ENCODE data around the gene DNASE1L1.
A peak's percentile ranks its signal among the peaks of the same experiment; 100 is the strongest.

The DNASE1L1 gene

GRCh38 chrX:154436374-154436982 lies 27.4 kb upstream of the DNASE1L1 start:
- peak; percentile 37 for DNase-seq

DNA sequence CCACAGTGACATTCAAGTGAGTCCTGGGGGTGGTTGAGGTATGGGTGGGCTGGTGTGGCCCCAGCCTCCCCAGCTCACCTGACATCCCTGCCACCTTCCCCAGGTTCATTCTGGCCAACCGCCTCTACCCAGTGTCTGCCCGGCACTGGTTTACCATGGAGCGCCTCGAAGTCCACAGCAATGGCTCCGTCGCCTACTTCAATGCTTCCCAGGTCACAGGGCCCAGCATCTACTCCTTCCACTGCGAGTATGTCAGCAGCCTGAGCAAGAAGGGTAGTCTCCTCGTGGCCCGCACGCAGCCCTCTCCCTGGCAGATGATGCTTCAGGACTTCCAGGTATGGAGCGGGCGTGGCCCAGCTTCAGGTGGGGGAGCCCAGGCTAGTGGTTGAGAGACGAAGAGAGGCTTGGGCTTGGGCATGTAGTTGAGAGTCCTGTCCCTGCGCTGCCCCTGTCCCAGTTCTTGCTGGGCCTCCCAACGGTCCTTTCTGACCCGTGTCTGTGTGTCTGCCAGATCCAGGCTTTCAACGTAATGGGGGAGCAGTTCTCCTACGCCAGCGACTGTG lies 26.2 kb upstream of the DNASE1L1 start:
- no peak for DNase-seq

DNA sequence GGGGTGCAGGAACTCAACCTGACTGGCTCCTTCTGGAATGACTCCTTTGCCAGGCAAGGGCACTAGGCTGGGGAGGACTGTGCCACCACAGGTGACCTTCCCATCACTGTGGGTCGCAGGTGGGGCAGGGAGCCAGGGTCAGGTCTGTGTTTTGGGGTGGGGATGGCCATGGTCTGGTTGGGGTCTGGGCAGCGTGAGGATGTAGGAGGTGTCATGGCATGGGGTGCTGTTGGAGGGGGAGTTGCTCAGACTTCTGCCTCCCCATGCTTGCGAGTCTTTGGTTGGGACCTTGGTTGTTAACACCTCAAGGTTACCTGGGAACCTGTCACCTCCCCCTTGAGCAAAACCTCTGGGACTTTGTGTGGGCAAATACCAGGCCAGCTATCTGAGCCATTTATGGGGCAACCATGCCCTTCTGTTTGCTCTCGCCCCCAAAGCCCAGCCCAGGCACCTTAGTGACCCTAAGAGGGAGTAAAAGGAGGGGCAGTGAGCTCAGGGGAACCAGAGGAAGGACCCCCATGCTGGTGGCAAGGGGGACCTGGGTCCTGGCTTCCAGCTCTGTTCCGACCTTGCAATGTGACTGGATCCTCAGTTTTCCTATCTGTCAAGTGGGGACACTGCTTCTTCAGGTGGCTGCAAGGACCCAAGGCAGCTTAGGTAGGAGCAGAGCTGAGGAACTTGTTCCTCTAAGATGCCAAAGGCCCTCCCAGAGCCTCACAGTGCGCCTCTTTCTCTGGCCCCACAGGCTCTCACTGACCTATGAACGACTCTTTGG lies 25.5 kb upstream of the DNASE1L1 start:
- DNase-seq: no peak

- no peak for DNase-seq
Observed at GRCh38 chrX:154433605-154434004, 24.6 kb upstream of the DNASE1L1 start.

DNA sequence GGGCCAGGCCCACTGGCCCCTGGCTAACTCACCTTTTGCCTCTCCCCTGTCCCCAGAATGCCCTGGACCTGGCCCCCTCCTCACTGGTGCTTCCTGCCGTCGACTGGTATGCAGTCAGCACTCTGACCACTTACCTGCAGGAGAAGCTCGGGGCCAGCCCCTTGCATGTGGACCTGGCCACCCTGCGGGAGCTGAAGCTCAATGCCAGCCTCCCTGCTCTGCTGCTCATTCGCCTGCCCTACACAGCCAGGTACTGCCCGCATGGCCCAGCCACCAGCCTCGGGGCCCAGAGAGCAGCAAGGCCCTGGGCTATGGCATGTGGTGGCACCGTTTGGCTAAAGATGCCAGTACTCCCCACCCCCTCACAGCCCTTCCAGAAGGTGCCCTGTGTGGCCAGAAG lies 23.2 kb upstream of the DNASE1L1 start:
- DNase-seq: no peak

DNA sequence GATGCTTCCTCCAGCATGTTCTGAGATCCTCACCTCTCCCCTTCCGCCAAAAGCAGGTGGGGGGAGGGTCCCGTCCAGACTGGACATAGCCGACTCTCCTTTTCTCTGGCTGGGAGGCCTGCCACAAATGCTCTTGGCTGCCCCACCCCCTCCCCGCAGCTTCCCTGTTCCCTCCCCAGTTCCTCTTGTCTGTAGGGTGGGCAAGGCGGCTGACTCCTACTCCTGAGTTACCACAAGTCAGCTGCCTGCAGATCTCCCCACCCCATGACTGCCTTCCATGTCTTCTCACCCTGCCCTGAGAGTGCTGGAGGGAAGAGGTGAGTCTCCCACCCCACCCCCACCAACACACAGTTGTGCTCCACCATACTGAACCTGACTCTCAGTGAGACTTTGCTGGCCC lies 22.3 kb upstream of the DNASE1L1 start:
- DNase-seq: no peak

DNA sequence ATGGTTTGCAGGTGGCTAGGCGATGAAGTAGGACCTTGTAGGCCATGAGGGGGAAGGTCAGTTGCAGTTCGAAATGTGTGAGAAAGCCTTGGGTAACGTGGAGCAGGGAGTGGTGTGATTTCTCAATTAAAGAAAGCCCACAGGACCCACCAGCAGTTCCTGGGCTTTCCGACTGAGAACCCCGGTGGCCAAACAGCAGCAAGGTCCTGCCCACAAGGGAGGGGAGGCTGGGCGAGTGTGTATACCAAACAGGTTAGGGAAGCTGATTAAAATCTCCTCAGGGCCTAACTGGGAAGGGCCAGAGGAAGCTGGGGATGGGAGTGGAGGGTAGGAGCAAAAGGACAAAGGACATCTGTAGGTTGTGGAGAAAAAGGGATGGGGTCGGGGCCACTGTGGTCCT lies 21.9 kb upstream of the DNASE1L1 start:
- DNase-seq: no peak

- DNase-seq: no peak
Observed at GRCh38 chrX:154430479-154430878, 21.4 kb upstream of the DNASE1L1 start.

- no peak for DNase-seq
Observed at GRCh38 chrX:154429711-154430110, 20.7 kb upstream of the DNASE1L1 start.

GRCh38 chrX:154428176-154429171 lies 19.4 kb upstream of the DNASE1L1 start, which contains the start of gene ATP6AP1:
TSS of gene ATP6AP1 (plus strand) at chrX:154428677. CDS start at chrX:154428693, 16 bp downstream.
- DNase-seq: peak; percentile 89

- DNase-seq: no peak
Observed at GRCh38 chrX:154426916-154427770, 18.1 kb upstream of the DNASE1L1 start.

DNA sequence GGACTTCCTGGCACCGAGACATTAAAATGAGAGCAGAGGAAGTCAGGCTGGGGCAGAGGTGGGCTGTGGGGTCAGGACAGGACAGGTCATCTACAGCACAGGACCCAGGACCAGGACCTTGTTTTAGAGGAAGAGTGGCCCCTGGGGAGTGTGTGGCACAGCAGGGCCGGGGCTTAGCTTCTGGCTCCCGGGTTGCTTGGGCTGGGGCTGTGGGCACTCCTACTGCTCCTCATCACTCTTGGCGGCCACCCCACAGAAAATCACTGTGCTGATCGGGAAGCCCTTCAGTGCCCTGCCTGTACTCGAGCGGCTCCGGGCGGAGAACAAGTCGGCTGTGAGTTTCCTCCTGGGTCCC lies 11.3 kb upstream of the DNASE1L1 start:
- no peak for DNase-seq

DNA sequence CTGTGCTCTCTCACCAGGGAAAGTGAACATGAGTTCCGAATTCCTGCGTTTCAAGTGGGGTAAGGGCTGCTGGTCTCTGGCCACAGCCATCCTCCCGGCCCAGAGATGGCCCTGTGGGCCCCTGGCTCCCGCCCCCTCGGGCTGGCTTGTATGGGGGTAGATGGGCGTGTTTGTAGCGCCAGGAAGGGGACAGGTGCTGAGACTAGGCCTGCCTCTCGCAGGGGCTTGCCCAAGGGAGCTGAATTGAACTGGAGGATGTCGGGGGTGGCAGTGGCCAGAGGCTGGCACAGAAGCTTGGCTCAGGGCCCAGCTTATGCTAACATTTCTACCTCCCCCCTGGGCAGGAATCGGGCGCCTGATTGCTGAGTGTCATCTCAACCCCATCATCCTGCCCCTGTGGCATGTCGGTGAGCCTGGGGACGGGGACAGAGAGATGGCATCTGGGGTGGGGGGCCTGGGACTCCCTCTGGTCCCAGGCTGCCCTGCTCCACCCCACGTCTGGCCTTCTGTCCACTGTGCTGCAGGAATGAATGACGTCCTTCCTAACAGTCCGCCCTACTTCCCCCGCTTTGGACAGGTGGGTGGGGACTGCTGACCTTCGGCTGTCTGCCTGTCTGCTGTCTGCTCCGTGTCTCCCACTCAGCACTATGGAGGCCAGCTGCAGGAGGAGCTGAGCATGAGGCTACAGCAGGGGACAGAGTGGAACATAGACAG lies 10.8 kb upstream of the DNASE1L1 start:
- DNase-seq: no peak

GRCh38 chrX:154419189-154419588 lies 10.1 kb upstream of the DNASE1L1 start:
- DNase-seq: no peak

GRCh38 chrX:154417157-154417556 lies 8.1 kb upstream of the DNASE1L1 start:
- DNase-seq: no peak

GRCh38 chrX:154413142-154413541 lies 4.1 kb upstream of the DNASE1L1 start:
- DNase-seq: no peak

DNA sequence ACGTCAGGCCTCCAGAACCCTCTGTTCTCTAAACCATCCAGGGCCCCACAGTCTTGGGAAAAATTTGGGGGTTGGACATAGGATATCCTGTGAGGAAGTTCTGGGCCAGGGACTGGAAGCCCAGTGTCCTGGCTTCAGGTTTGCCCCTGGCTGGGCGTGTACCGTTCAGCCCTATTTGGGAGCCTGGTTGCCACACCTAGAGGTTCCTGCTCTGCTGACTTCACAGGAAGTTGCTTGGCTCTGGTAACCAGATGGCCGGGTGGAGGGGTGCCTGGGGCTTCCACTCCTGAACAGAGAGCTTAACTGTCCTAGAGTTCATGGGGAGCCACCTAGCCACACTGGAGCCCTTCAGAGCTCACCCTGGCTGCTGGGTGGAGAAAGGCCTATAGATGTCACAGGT lies 3.4 kb upstream of the DNASE1L1 start:
- DNase-seq: peak; percentile 2

- DNase-seq: peak; percentile 38
Observed at GRCh38 chrX:154411981-154412340, 2.9 kb upstream of the DNASE1L1 start.

DNA sequence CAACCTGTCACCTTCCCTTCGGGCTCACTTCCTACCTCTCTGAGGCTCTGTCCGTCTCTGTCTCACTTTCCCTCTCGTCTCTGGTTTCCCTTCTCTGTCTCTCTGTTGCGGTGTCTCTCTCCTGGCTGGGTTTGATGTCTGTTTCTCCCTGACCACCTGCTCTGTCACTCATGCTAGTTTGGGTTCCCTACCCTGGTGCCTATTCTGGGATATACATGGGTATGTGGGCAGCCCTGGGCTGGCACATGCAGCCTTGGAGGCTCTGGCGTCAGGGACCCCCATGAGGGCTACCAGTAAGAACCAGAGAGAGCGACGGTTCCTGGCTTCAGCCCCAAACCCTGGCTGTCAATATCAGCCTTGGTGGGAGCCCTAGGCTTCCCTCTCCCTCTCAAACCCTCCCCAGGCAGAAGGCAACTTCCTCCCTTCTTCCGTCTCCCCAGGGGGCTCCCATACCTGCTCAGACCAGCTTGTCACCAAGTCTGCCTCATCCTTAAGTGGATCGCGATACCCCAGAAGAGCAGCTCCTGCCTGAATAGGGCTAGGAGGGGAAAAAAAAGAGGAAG lies 314 bp downstream of the DNASE1L1 start:
- no peak for DNase-seq

GRCh38 chrX:154404625-154405192 lies 4.3 kb downstream of the DNASE1L1 start:
- no peak for DNase-seq

DNA sequence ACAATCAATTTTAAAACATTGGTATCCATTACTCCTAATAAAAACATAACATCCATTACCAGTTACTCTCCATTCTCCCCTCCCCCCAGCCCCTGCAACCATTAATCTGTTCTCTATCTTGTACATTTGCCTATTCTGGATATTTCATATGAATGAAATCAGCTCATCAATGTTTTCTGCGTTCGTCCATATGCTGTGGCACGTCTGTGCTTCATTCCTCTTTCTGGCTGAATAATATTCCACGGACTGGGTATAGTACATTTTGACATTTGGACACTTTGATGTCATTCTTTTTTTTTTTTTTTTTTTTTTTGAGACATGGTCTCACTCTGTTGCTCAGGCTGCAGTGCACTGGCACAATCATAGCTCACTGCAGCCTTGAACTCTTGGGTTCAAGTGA lies 5.2 kb downstream of the DNASE1L1 start:
- no peak for DNase-seq

Data from HCEC 1CT (cell line).